Suprapubic skin (tissue), 4 donors: Measurements from ENCODE around the gene NKAP. TPM values are rescaled to one million over a fixed set of nuclear protein-coding genes. Genes with fewer than 3 reads are reported as not detected.
"Not testable (repeated sequence)": the region's sequence is repeated elsewhere in the genome, so short reads cannot be mapped to it uniquely, and the experiment has no call there.

Experiments used
- DNase-seq, 2 donors: peaks; one replicate each; pipeline ENCODE4 v3.0.0-alpha.2; 2019; ENCODE audit warnings: low spot score in 2 of 2
- H3K27ac ChIP-seq: fragments of 200-600 bp; sonication (generic); one replicate; pipeline ENCODE4 v1.5.1; 2019
- H3K27me3 ChIP-seq: fragments of 200-600 bp; sonication (generic); one replicate; pipeline ENCODE4 v1.5.1; 2019
- H3K36me3 ChIP-seq: fragments of 200-600 bp; sonication (generic); one replicate; pipeline ENCODE4 v1.5.1; 2019
- H3K4me1 ChIP-seq: fragments of 200-600 bp; sonication (generic); one replicate; pipeline ENCODE4 v1.5.1; 2019
- H3K4me3 ChIP-seq: fragments of 200-600 bp; sonication (generic); one replicate; pipeline ENCODE4 v1.5.1; 2019; ENCODE audit warnings: mild to moderate bottlenecking
- H3K9me3 ChIP-seq: fragments of 200-600 bp; sonication (generic); one replicate; pipeline ENCODE4 v1.5.1; 2019
- CTCF ChIP-seq, 2 donors: fragments of 200-600 bp in 1 of 2; fragments of 450-650 bp in 1 of 2; sonication (generic) in 1 of 2; IDR thresholded peaks; one replicate each; pipeline ENCODE4 v1.5.1; 2016 to 2019; ENCODE audit warnings: antibody characterized with exemption in 2 of 2, mild to moderate bottlenecking in 1 of 2, moderate library complexity in 1 of 2
- EP300 ChIP-seq: sonication (generic); formaldehyde crosslinking; IDR thresholded peaks from one replicate; pipeline ENCODE4 v1.6.1; 2017; ENCODE audit warnings: antibody characterized with exemption
- POLR2A ChIP-seq, 2 donors: fragments of 450-650 bp; IDR thresholded peaks; one replicate each; pipeline ENCODE4 v1.6.1; 2017; ENCODE audit warnings: antibody characterized with exemption in 2 of 2, mild to moderate bottlenecking in 2 of 2, moderate library complexity in 2 of 2
- POLR2AphosphoS5 ChIP-seq, 3 donors: sonication (generic); formaldehyde crosslinking; IDR thresholded peaks; one replicate each; pipeline ENCODE4 v1.6.1; 2017; ENCODE audit warnings: antibody characterized with exemption in 3 of 3
- WGBS: methylation state at CpG from one replicate; pipeline ENCODE4 v1.1.5; 2018; 5-methylcytosine and 5-hydroxymethylcytosine counted together
- total RNA-seq, 4 donors: library from RNA; depleted of rRNA; stranded (reverse); fragments of >200 nt; gene quantifications; one replicate each; pipeline ENCODE4 v1.1.0, GENCODE V29; 2016

NKAP gene
- total RNA-seq, 4 donors from 2014 or later = 4.0 to 11.7 (median 6.5) TPM

GRCh38 chrX:119935215-119935874 lies 8.2 kb downstream of the NKAP start:
- DNase-seq = no peak
- H3K36me3 ChIP-seq = peaks cover 43% of the 10 kb centered on the region
- no peak for TF ChIP-seq EP300
- TF ChIP-seq POLR2AphosphoS5 (IDR thresholded peaks at IDR 0.05) = no peak
- TF ChIP-seq CTCF (IDR thresholded peaks at IDR 0.05) = no peak
- TF ChIP-seq POLR2A (IDR thresholded peaks at IDR 0.05) = no peak
- no peak overlapping the region for H3K27ac ChIP-seq
- no peaks in the 10 kb centered on the region for H3K27me3 ChIP-seq
- H3K9me3 ChIP-seq = no peaks in the 10 kb centered on the region
- no peak overlapping the region for H3K4me3 ChIP-seq
- H3K4me1 ChIP-seq = no peaks in the 10 kb centered on the region
- WGBS = 82% methylated on average over 3 of the region's 3 CpGs

- 93% methylated on average over 7 of the region's 7 CpGs for WGBS
- not testable (repeated sequence) for H3K27me3 ChIP-seq, H3K4me3 ChIP-seq, H3K27ac ChIP-seq, H3K36me3 ChIP-seq, H3K9me3 ChIP-seq, H3K4me1 ChIP-seq, DNase-seq
Measured at GRCh38 chrX:119922391-119922790, 21.2 kb downstream of the NKAP start.

- Histone ChIP-seq H3K36me3 (no peaks in the 10 kb centered on the region), H3K4me3 (no peak overlapping the region), H3K27me3 (no peaks in the 10 kb centered on the region), H3K4me1 (no peaks in the 10 kb centered on the region), H3K9me3 (no peaks in the 10 kb centered on the region), H3K27ac (no peak overlapping the region)
- TF ChIP-seq EP300 (no peak), POLR2AphosphoS5 (IDR thresholded peaks at IDR 0.05) (no peak), CTCF (IDR thresholded peaks at IDR 0.05) (no peak), POLR2A (IDR thresholded peaks at IDR 0.05) (no peak)
- whole genome bisulfite sequencing = 84% methylated on average over 5 of the region's 5 CpGs
- no peak for DNase-seq
Measured at GRCh38 chrX:119919835-119920585, 23.5 kb downstream of the NKAP start.

GRCh38 chrX:119917877-119918276 lies 25.7 kb downstream of the NKAP start:
- no peak overlapping the region for H3K4me3 ChIP-seq
- no peak overlapping the region for H3K27ac ChIP-seq
- H3K4me1 ChIP-seq = no peaks in the 10 kb centered on the region
- DNase-seq = no peak
- no peaks in the 10 kb centered on the region for H3K27me3 ChIP-seq
- H3K9me3 ChIP-seq = no peaks in the 10 kb centered on the region
- no peaks in the 10 kb centered on the region for H3K36me3 ChIP-seq
- no peak for TF ChIP-seq CTCF (IDR thresholded peaks at IDR 0.05)
- WGBS = 91% methylated on average over 2 of the region's 2 CpGs

- H3K4me3 ChIP-seq = no peak overlapping the region
- 79% methylated on average over 5 of the region's 5 CpGs for WGBS
- H3K36me3 ChIP-seq = no peaks in the 10 kb centered on the region
- no peak for DNase-seq
- no peaks in the 10 kb centered on the region for H3K4me1 ChIP-seq
- H3K9me3 ChIP-seq = no peaks in the 10 kb centered on the region
- no peak overlapping the region for H3K27ac ChIP-seq
- TF ChIP-seq CTCF (IDR thresholded peaks at IDR 0.05) (no peak), POLR2A (IDR thresholded peaks at IDR 0.05) (no peak), EP300 (no peak), POLR2AphosphoS5 (IDR thresholded peaks at IDR 0.05) (no peak)
- no peaks in the 10 kb centered on the region for H3K27me3 ChIP-seq
Measured at GRCh38 chrX:119916310-119916709, 27.2 kb downstream of the NKAP start.
